ENCODE data around the gene FOXA1.

FOXA1 gene

GRCh38 chr14:37601865-37602264, 6.8 kb upstream of the FOXA1 start:
- DNase-seq, result no peak

GRCh38 chr14:37600880-37601741, 6.1 kb upstream of the FOXA1 start:
- DNase-seq, result no peak

- DNase-seq, result no peak
Observed at GRCh38 chr14:37599507-37600368, 4.7 kb upstream of the FOXA1 start.

- DNase-seq, result no peak
Observed at GRCh38 chr14:37598747-37599506, 3.9 kb upstream of the FOXA1 start.

- no peak for DNase-seq
Observed at GRCh38 chr14:37597914-37598746, 3.1 kb upstream of the FOXA1 start.

GRCh38 chr14:37597538-37597913, 2.5 kb upstream of the FOXA1 start:
- no peak for DNase-seq

- no peak for DNase-seq
Observed at GRCh38 chr14:37596790-37597472, 1.9 kb upstream of the FOXA1 start.

- no peak for DNase-seq
Observed at GRCh38 chr14:37595809-37596621, 966 bp upstream of the FOXA1 start.

GRCh38 chr14:37594238-37594970, 645 bp downstream of the FOXA1 start:
- DNase-seq, result peak; percentile 36

- no peak for DNase-seq
Observed at GRCh38 chr14:37593511-37594237, 1.4 kb downstream of the FOXA1 start.

- no peak for DNase-seq
Observed at GRCh38 chr14:37592482-37593408, 2.3 kb downstream of the FOXA1 start.

GRCh38 chr14:37591941-37592481, 3.0 kb downstream of the FOXA1 start:
- no peak for DNase-seq

GRCh38 chr14:37591311-37591940, 3.6 kb downstream of the FOXA1 start:
- DNase-seq, result no peak

- no peak for DNase-seq
Observed at GRCh38 chr14:37590428-37591139, 4.5 kb downstream of the FOXA1 start.

- no peak for DNase-seq
Observed at GRCh38 chr14:37589715-37590427, 5.2 kb downstream of the FOXA1 start.

Measured in amniotic stem cell (primary cell).